HepG2 (cell line): ENCODE data around the gene FLAD1. TPM values are rescaled to one million over a fixed set of nuclear protein-coding genes. Genes with fewer than 3 reads are reported as not detected.

ENCODE experiments used
- AKAP8 ChIP-seq: sonication (generic); formaldehyde crosslinking; IDR thresholded peaks from 2 replicates; pipeline ENCODE4 v1.5.1; 2020; ENCODE audit warnings: mild to moderate bottlenecking, missing genetic modification reagents
- ATRX ChIP-seq: sonication (generic); formaldehyde crosslinking; IDR thresholded peaks from 2 replicates; pipeline ENCODE4 v1.4.0; 2020; ENCODE audit warnings: missing genetic modification reagents, borderline replicate concordance
- ELF3 ChIP-seq: IDR thresholded peaks from 2 replicates; pipeline ENCODE4 v1.6.1; 2016; ENCODE audit warnings: missing genetic modification reagents, missing compliant biosample characterization
- EP300 ChIP-seq, 3 experiments: sonication (generic) in 1 of 3; formaldehyde crosslinking in 1 of 3; IDR thresholded peaks; 2 replicates each; pipeline versions ENCODE4 v1.5.1 to v1.6.1; 2011 to 2020; ENCODE audit warnings: low read depth in 2 of 3, low read length in 2 of 3, borderline replicate concordance in 1 of 3, improper control_type of control experiment in 1 of 3, mild to moderate bottlenecking in 1 of 3, missing genetic modification reagents in 1 of 3, moderate library complexity in 1 of 3
- EZH2 ChIP-seq: conservative IDR thresholded peaks from 2 replicates; pipeline ENCODE4 v1.6.1; 2012; ENCODE audit warnings: mild to moderate bottlenecking, low read depth, low read length, moderate library complexity
- GLMP ChIP-seq: sonication (generic); formaldehyde crosslinking; IDR thresholded peaks from 2 replicates; pipeline ENCODE4 v1.9.0; 2021; ENCODE audit warnings: missing genetic modification reagents, mild to moderate bottlenecking, borderline replicate concordance
- HNRNPUL1 ChIP-seq: fragments of 200-400 bp; formaldehyde crosslinking; IDR thresholded peaks from 2 replicates; pipeline ENCODE4 v1.6.1; 2017; ENCODE audit warnings: low read depth, mild to moderate bottlenecking, low read length, moderate library complexity
- HOXA3 ChIP-seq: sonication (generic); formaldehyde crosslinking; IDR thresholded peaks from 2 replicates; pipeline ENCODE4 v1.5.0; 2020; ENCODE audit warnings: missing genetic modification reagents
- MAX ChIP-seq: IDR thresholded peaks from 2 replicates; pipeline ENCODE4 v1.6.1; 2012; ENCODE audit warnings: inconsistent platforms
- NFYB ChIP-seq: sonication (generic); formaldehyde crosslinking; IDR thresholded peaks from 2 replicates; pipeline ENCODE4 v1.4.0; 2020; ENCODE audit warnings: missing genetic modification reagents
- NFYC ChIP-seq: IDR thresholded peaks from 2 replicates; pipeline ENCODE4 v1.6.1; 2016; ENCODE audit warnings: missing genetic modification reagents, missing compliant biosample characterization
- NRL ChIP-seq: sonication (generic); formaldehyde crosslinking; IDR thresholded peaks from 2 replicates; pipeline ENCODE4 v1.5.0; 2020; ENCODE audit warnings: missing genetic modification reagents, mild to moderate bottlenecking, moderate library complexity, borderline replicate concordance
- PRDM4 ChIP-seq: sonication (generic); formaldehyde crosslinking; IDR thresholded peaks from 2 replicates; pipeline ENCODE4 v1.9.0; 2021; ENCODE audit warnings: missing genetic modification reagents, borderline replicate concordance
- SP2 ChIP-seq: sonication (generic); formaldehyde crosslinking; IDR thresholded peaks from 2 replicates; pipeline ENCODE4 v1.5.1; 2020; ENCODE audit warnings: mild to moderate bottlenecking, missing genetic modification reagents
- SRY ChIP-seq: sonication (generic); formaldehyde crosslinking; IDR thresholded peaks from 2 replicates; pipeline ENCODE4 v1.8.0; 2022; ENCODE audit warnings: mild to moderate bottlenecking, missing genetic modification reagents
- STAT6 ChIP-seq: sonication (generic); formaldehyde crosslinking; IDR thresholded peaks from 2 replicates; pipeline ENCODE4 v1.4.0; 2020; ENCODE audit warnings: missing genetic modification reagents, mild to moderate bottlenecking, borderline replicate concordance
- ZC3H13 ChIP-seq: sonication (generic); formaldehyde crosslinking; IDR thresholded peaks from 2 replicates; pipeline ENCODE4 v1.8.1; 2023; ENCODE audit warnings: mild to moderate bottlenecking, missing genetic modification reagents, moderate library complexity
- ZNF569 ChIP-seq: sonication (generic); formaldehyde crosslinking; IDR thresholded peaks from 2 replicates; pipeline ENCODE4 v1.5.0; 2020; ENCODE audit warnings: mild to moderate bottlenecking, missing genetic modification reagents, moderate library complexity, borderline replicate concordance
- ZSCAN20 ChIP-seq: sonication (generic); formaldehyde crosslinking; IDR thresholded peaks from 2 replicates; pipeline ENCODE4 v1.4.0; 2020; ENCODE audit warnings: missing genetic modification reagents, mild to moderate bottlenecking, borderline replicate concordance
- polyA plus RNA-seq, 8 experiments: library from polyadenylated mRNA; depleted of rRNA in 3 of 8; stranded (reverse) in 7 of 8; unstranded in 1 of 8; fragments of >200 nt; fragmentation: Illumina TruSeq in 4 of 8; extraction: Trizol in 4 of 8; gene quantifications; 2 replicates each; pipeline versions ENCODE4 v1.2.1 to v1.2.3, GENCODE V29; 2011 to 2016; ENCODE audit warnings: low read depth in 4 of 8, missing spikeins in 1 of 8, mixed read lengths in 1 of 8; ENCODE audit not compliant: insufficient read depth in 1 of 8
- total RNA-seq, 5 experiments: library from RNA; depleted of rRNA; stranded (reverse); fragments of >200 nt; fragmentation: Illumina TruSeq; extraction: Trizol; gene quantifications; 2 replicates each; pipeline ENCODE4 v1.2.3, GENCODE V29; 2016; ENCODE audit warnings: low read depth in 1 of 5
- TF ChIP-seq, protein P1 (sequence below): sonication (generic); formaldehyde crosslinking; IDR thresholded peaks from 2 replicates; pipeline ENCODE4 v1.4.0; 2020; ENCODE audit warnings: mild to moderate bottlenecking, low read depth, missing genetic modification reagents

FLAD1 gene
- total and polyA plus RNA-seq, 2 of the 13 experiments (the other 11 are each of a cell fraction or from before 2014, with no cell fraction given) = 25.9 to 32.8 TPM

DNA sequence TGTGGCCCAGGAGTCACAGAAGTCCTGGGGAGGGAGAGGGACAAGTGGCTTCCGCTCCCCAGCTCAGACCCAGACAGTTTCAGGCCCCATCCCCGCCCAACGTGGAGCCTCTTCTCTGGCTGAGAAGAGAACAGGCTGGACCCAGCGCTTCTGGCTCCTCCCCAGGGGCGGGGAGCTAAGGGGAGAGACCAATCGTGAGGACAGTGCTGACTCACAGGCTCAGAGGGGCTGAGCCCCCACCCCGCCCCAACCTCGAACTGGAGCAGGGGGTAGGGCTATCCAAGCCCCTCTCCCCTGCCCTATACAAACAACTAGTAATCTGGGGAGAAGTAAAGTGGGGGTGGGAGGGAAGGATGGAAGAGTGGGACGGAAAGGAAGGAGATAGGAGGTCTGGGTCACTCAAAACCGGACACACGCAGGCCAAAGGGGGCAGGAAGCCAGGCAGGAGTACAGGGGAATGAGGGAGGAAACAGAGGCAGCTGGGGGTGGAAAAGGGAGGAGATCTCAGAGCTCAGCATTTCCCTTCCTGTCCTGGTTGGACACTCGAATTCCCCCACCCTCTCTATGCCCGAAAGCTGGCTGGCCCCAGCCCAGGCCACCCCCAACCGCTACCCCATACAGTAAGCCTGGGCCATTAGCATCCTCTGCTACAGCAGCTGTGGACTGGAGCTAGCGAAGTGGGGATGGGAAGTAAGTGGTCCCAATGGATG is 12.4 kb upstream of the FLAD1 start, which contains the start of gene SHC1 (continued):
- TF ChIP-seq STAT6 (CRISPR knock-in tag) = no peak
- peak; percentile 41; the same call in 1 of the 2 replicates for TF ChIP-seq SP2
- TF ChIP-seq HNRNPUL1 = no peak
- TF ChIP-seq ZC3H13 = no peak
- no peak for TF ChIP-seq HOXA3 (CRISPR knock-in tag)
- no peak for TF ChIP-seq GLMP (CRISPR knock-in tag)
- no peak for TF ChIP-seq NRL (CRISPR knock-in tag)
- TF ChIP-seq, protein P1, sequence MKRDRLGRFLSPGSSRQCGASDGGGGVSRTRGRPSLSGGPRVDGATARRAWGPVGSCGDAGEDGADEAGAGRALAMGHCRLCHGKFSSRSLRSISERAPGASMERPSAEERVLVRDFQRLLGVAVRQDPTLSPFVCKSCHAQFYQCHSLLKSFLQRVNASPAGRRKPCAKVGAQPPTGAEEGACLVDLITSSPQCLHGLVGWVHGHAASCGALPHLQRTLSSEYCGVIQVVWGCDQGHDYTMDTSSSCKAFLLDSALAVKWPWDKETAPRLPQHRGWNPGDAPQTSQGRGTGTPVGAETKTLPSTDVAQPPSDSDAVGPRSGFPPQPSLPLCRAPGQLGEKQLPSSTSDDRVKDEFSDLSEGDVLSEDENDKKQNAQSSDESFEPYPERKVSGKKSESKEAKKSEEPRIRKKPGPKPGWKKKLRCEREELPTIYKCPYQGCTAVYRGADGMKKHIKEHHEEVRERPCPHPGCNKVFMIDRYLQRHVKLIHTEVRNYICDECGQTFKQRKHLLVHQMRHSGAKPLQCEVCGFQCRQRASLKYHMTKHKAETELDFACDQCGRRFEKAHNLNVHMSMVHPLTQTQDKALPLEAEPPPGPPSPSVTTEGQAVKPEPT (CRISPR knock-in tag) = no peak
- TF ChIP-seq NFYB (CRISPR knock-in tag) = peak; percentile 67
- no peak for TF ChIP-seq ZNF569 (CRISPR knock-in tag)
- no peak for TF ChIP-seq SRY (CRISPR knock-in tag)
- TF ChIP-seq AKAP8 = 0 out of 2 replicates have a peak, but pooled peaks have one; percentile 42
- TF ChIP-seq ELF3 (CRISPR knock-in tag) = no peak; the same call in 1 of the 2 replicates
- no peak for TF ChIP-seq ATRX (CRISPR knock-in tag)
- TF ChIP-seq MAX = no peak
- TF ChIP-seq ZSCAN20 (CRISPR knock-in tag) = no peak
- no peak for TF ChIP-seq EZH2
- peak; percentile 65 for TF ChIP-seq NFYC (CRISPR knock-in tag)
- peak in 1 of 2 experiments; percentile 40; a peak in 1 of 4 replicates for TF ChIP-seq EP300 (IDR thresholded peaks at IDR 0.05; ENCODE audit: low read depth in 2 of 2, low read length in 2 of 2)
- TF ChIP-seq EP300 (CRISPR knock-in tag; IDR thresholded peaks at IDR 0.05; ENCODE audit: borderline replicate concordance) = 0 out of 2 replicates have a peak, but pooled peaks have one; percentile 5
- TF ChIP-seq PRDM4 (CRISPR knock-in tag) = no peak
